ENCODE results near the gene LDB3. TPM values are rescaled to one million over a fixed set of nuclear protein-coding genes. Genes with fewer than 3 reads are reported as not detected.
A peak's percentile ranks its signal among the peaks of the same experiment; 100 is the strongest.

Gene LDB3
- total and polyA plus RNA-seq, 2 of the 4 experiments (the other 2 are of a cell fraction), result 0.36 to 2.6 TPM

DNA sequence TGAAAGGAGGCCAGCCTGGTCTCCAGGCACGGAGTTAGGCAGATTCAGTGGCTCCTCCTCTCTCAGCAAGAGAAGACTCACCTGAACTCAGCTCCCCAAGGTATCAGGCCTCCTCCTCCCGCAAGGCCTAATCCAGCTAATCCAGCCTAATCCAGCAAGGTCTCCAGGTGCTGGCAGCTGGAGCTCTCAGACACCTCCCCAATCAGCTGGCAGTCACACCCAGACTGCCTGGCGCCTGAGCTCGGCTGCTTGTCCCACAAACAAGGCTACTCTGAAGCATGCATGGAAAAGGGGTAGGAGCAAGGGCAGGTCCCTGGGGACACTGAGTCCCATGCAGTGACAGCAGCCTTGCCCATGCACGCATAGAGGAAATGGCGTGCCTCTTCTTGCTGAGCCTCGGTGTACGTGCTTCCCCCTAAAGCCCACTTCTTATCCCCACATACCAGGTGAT, 17.3 kb upstream of the LDB3 start:
- CTCF ChIA-PET, result no interaction called here
- TF ChIP-seq NFE2L2 (IDR thresholded peaks at IDR 0.05; ENCODE audit: low read depth, low read length) (no peak), CEBPB (IDR thresholded peaks at IDR 0.05; ENCODE audit: low read depth, low read length) (no peak), RCOR1 (IDR thresholded peaks at IDR 0.05; ENCODE audit: insufficient replicate concordance, low read length) (no peak), MAZ (IDR thresholded peaks at IDR 0.05; ENCODE audit: borderline replicate concordance, low read depth, low read length) (no peak), MAFK (IDR thresholded peaks at IDR 0.05; ENCODE audit: low read depth, low read length) (no peak), BHLHE40 (IDR thresholded peaks at IDR 0.05; ENCODE audit: low read depth, low read length) (no peak), RFX5 (IDR thresholded peaks at IDR 0.05; ENCODE audit: low read depth, low read length) (no peak), SMC3 (IDR thresholded peaks at IDR 0.05; ENCODE audit: low read depth, low read length) (no peak), POLR2A (IDR thresholded peaks at IDR 0.05; ENCODE audit: low read depth, low read length) (no peak), FOS (IDR thresholded peaks at IDR 0.05; ENCODE audit: low read depth, low read length) (no peak), RAD21 (IDR thresholded peaks at IDR 0.05; ENCODE audit: low read length) (no peak), MXI1 (IDR thresholded peaks at IDR 0.05; ENCODE audit: borderline replicate concordance, low read depth, low read length) (no peak), CHD1 (IDR thresholded peaks at IDR 0.05; ENCODE audit: low read depth, low read length) (no peak)
- TF ChIP-seq, protein P1, sequence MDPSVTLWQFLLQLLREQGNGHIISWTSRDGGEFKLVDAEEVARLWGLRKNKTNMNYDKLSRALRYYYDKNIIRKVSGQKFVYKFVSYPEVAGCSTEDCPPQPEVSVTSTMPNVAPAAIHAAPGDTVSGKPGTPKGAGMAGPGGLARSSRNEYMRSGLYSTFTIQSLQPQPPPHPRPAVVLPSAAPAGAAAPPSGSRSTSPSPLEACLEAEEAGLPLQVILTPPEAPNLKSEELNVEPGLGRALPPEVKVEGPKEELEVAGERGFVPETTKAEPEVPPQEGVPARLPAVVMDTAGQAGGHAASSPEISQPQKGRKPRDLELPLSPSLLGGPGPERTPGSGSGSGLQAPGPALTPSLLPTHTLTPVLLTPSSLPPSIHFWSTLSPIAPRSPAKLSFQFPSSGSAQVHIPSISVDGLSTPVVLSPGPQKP (IDR thresholded peaks at IDR 0.05; ENCODE audit: borderline replicate concordance, low read depth, low read length), result no peak
- TF ChIP-seq, protein P2, sequence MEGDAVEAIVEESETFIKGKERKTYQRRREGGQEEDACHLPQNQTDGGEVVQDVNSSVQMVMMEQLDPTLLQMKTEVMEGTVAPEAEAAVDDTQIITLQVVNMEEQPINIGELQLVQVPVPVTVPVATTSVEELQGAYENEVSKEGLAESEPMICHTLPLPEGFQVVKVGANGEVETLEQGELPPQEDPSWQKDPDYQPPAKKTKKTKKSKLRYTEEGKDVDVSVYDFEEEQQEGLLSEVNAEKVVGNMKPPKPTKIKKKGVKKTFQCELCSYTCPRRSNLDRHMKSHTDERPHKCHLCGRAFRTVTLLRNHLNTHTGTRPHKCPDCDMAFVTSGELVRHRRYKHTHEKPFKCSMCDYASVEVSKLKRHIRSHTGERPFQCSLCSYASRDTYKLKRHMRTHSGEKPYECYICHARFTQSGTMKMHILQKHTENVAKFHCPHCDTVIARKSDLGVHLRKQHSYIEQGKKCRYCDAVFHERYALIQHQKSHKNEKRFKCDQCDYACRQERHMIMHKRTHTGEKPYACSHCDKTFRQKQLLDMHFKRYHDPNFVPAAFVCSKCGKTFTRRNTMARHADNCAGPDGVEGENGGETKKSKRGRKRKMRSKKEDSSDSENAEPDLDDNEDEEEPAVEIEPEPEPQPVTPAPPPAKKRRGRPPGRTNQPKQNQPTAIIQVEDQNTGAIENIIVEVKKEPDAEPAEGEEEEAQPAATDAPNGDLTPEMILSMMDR (conservative IDR thresholded peaks at IDR 0.05; ENCODE audit: low read depth, low read length), result no peak
- TF ChIP-seq, protein P3, sequence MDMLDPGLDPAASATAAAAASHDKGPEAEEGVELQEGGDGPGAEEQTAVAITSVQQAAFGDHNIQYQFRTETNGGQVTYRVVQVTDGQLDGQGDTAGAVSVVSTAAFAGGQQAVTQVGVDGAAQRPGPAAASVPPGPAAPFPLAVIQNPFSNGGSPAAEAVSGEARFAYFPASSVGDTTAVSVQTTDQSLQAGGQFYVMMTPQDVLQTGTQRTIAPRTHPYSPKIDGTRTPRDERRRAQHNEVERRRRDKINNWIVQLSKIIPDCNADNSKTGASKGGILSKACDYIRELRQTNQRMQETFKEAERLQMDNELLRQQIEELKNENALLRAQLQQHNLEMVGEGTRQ (IDR thresholded peaks at IDR 0.05; ENCODE audit: low read depth, low read length), result no peak
- intact Hi-C loops (cut with micrococcal nuclease), result no loop called here

More for the DNA sequence above, 17.3 kb upstream of the LDB3 start:
- Histone ChIP-seq H3K36me3 (ENCODE audit: control insufficient read depth, insufficient read depth, low read length) (no peaks in the 10 kb centered on the region), H4K20me1 (ENCODE audit: insufficient read depth, low read length) (no peaks in the 10 kb centered on the region), H2AK5ac (ENCODE audit: low read depth, low read length) (no peak overlapping the region), H3K9me3 (ENCODE audit: control insufficient read depth, insufficient read depth, low read length) (no peaks in the 10 kb centered on the region), H2AFZ (replicated peaks; ENCODE audit: low read length, poor library complexity) (peak overlapping the region; percentile 5), H3K56ac (ENCODE audit: extremely low read depth, insufficient read depth, low read length) (no peak overlapping the region), H4K8ac (ENCODE audit: low read depth in 2 of 2, low read length in 2 of 2) (no peak overlapping the region), H2AK9ac (replicated peaks; ENCODE audit: low read depth, low read length, poor library complexity) (no peak overlapping the region), H3K79me1 (ENCODE audit: low read depth in 1 of 2, low read length in 2 of 2) (no peaks in the 10 kb centered on the region), H3K4me3 (ENCODE audit: insufficient read depth, low read depth, low read length) (no peak overlapping the region), H3K4ac (ENCODE audit: low read depth, low read length) (no peak overlapping the region), H3K4me1 (ENCODE audit: control insufficient read depth, insufficient read depth, low read length) (peaks cover 11% of the 10 kb centered on the region), H2BK15ac (ENCODE audit: low read depth, low read length) (no peak overlapping the region), H4K5ac (ENCODE audit: low read depth, low read length) (no peak overlapping the region), H3K9ac (ENCODE audit: low read depth, low read length) (no peak overlapping the region), H2BK120ac (ENCODE audit: low read depth, low read length) (no peak overlapping the region), H3K18ac (ENCODE audit: low read depth, low read length) (no peak overlapping the region), H3K27ac (ENCODE audit: insufficient read depth, low read length) (no peak overlapping the region), H3K23ac (ENCODE audit: low read depth, low read length) (no peak overlapping the region), H2BK5ac (ENCODE audit: low read depth, low read length, poor library complexity, severe bottlenecking) (no peak overlapping the region), H3K27me3 (ENCODE audit: control insufficient read depth, insufficient read depth, low read length) (no peaks in the 10 kb centered on the region; the same call in 1 of the 2 replicates), H4K91ac (ENCODE audit: insufficient read depth, low read depth, low read length) (no peak overlapping the region), H2BK20ac (ENCODE audit: low read depth, low read length) (no peak overlapping the region), H3K4me2 (ENCODE audit: low read depth, low read length) (no peak overlapping the region), H3K14ac (replicated peaks; ENCODE audit: low read depth, low read length) (no peak overlapping the region), H3K9me1 (ENCODE audit: insufficient read depth, low read length) (peaks cover 16% of the 10 kb centered on the region)
- in situ Hi-C loops (cut with MboI; ENCODE audit: low sequenced_read_pairs), result no loop called here
- ATAC-seq (ENCODE audit: low read depth), result no peak
- dilution Hi-C loops (cut with HindIII; ENCODE audit: low sequenced_read_pairs, unreplicated experiment), result no loop called here
- DNase-seq, result no peak
- 73% methylated on average over 2 of the region's 8 CpGs; no CpG with 5 or more reads in 1 of the 2 experiments for WGBS, 2 experiments (ENCODE audit: extremely low coverage in 2 of 2, insufficient read length in 1 of 2)
- POLR2A ChIA-PET (ENCODE audit: unreplicated experiment), result no interaction called here
- no TSS peak for BruUV-seq (replicated peaks)

Data from IMR-90 (cell line).